Left hindlimb (tissue), 1 donor: ENCODE results near the gene WDR73.
"Not testable (repeated sequence)": the region's sequence is repeated elsewhere in the genome, so short reads cannot be mapped to it uniquely, and the experiment has no call there.

ENCODE experiments used
- DNase-seq: peaks from one replicate; pipeline ENCODE4 v3.0.0-alpha.2; 2018

Gene WDR73

DNA sequence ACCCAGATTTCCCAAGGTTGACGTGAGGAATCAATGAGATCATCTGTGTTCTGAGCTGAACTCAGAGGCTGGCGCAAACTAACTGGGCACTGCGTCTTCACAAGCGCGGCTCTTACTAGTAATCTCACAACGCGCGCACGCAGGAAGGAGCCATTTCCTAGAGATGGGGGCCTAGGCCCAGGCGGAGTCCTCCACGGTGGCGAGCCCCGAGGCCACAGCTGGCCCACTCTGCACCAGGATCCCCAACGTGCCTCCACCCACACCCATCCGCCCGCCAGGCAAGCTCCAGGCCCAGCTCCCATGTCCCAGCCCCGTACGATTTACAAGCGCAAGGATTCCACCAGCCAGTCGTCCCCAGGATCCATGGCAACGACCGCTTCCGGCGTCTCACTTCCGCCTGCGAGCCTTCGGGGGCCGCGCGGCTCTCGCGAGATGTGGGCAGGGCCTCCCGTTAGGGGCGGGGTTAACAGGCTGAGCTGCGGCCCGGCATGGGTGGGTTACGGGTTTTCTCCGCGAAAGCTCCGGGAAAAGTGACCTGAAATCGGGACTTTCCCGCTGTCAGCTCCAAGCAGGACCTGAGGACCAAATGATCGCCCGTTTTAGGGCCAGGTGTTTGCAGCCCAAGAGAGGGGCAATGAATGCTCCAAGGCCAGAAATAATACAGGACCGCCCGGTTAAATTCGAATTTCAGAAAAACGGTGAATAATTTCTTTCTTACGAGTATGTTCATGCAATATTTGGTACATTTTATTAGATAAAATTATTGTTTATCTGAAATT, at the start of gene WDR73:
Gene WDR73, minus strand, starts transcription at position 374 of the 779 bp plus-strand sequence. Its CDS starts 9 bp downstream, at position 365.
- DNase-seq, result peak; percentile 98

DNA sequence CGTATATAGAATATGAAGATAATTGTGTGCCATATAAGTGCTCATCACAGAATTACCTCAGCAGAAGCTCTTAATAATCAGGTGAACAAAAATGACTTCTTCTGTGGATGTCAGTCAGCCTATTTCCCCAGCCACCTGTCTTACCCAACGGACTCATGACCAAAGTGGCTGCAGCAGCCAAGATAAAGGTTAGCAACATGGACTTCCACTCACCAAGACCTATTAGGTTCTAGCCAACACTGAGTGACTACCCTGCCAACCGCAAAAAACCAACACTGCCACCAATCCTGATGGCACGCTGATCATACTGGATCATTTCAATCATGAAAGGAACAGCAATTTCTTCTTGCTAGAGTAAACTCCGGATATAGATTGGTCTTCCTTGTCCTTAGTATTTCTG, 49.7 kb upstream of the WDR73 start:
- no peak for DNase-seq

DNA sequence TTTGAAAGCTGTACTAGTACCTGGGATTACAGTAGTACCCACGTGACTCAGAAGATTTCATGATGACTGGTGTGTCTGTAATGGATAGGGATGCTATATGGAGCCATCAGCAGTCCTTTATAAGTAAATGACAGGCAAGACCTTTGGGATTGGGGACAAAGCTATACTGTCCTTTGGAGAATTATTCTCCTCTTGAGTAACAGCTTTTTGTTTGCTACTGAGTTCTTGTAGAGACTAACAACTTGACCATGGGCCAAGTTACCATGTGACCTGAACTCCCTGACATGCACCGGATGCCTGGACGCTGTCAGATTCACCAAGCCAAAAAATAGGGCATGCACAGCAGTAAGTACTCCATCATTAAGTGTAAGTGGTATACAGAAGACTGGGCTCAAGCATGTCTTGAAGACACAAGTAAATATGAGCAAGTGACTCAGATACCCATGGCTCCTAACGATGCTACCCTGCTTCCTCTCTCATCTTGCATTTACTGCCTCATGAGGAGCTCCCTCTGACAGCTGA, 48.9 kb upstream of the WDR73 start:
- no peak for DNase-seq

DNA sequence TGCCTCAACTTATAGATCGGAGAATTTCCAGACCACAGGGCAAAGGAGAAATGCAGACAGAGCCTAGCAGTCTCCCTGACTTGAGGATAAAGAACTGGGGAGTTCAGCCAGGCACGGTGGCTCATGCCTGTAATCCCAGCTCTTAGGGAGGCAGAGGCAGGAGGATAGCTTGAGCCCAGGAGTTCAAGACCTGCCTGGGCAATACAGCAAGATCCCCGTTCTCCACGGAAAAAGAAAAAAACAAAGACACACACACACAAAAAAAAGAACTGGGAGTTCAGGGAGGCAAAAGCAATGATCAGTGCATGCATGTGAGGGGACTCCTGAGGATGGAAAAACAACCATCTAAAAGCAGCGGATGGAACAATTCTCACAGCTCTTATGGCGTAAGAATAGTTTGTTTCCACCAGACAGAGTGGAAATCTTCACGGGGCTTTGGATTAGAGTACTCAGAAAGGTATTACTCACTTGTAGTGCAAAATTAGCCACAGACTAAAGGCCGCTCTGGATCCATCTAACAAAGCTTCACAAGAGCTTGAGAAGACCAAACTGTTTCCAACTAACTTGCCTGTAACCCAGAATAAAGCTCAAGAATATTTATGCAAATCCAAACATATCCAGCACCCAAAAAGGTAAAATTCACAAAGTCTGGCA, 45.6 kb upstream of the WDR73 start:
- DNase-seq, result no peak

DNA sequence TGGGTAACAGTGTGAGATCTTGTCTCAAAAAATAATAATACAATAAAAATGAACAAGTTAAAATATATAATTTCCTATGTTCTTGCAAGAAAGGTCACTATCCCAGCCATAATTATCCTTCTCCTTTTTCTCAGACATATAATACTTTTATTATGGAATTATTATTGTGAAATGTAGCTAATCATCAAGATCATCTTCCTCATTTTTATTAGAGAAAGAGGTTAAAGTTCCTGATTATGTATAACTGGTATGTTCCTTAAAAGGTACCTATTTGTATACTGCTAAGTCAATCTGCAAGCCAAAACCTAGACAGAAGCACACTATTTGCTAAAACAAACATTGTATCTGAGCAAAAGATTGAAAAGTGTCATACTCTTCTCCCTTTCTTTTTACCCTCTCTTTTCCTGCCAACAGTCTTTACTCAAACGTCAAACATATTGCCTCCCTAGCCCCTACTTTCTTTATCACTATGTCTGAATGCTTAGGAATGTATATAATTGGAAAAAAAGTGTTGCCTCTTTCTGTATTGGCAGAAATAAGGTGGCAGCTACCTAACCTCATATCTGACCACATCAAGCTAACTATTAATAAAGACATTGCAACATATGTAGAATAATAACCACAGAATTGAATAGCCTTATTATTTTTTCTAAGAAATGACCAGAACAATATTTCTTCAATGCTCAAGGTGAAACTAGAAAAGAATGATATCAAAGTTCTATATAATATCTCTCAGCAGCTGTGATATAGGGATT, 43.3 kb upstream of the WDR73 start:
- no peak for DNase-seq

DNA sequence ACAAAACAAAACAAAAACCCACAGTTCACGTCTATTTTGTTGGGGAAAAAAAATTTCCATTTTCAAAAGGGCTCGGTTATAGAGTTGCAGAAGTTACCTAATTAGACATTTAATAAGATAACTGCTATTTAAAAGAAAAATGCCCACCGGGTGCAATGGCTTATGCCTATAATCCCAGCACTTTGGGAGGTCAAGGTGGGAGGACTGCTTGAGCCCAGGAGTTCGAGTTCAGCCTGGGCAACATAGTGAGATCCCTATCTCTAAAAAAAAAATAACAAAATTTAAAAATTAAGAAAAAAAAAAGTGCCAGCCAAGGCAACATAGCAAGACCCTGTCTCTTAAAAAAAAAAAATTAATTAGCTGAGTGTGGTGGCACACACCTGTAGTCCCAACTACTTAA, 42.7 kb upstream of the WDR73 start:
- DNase-seq, result no peak

DNA sequence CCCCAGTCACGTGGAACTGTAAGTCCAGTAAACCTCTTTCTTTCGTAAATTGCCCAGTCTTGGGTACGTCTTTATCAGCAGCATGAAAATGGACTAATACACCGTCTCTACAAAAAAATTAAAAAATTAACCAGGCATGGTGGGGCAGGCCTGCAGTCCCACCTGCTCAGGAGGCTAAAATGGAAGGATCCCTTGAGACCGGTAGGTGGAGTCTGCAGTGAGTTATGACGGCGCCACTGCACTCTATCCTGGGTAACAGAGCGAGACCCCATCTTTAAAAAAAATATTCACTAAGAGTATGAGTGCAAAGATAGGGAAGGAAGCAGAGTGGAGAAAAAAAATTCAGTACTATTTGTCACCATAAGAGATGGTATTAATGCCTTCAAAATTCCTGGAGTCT, 36.3 kb upstream of the WDR73 start:
- no peak for DNase-seq

DNA sequence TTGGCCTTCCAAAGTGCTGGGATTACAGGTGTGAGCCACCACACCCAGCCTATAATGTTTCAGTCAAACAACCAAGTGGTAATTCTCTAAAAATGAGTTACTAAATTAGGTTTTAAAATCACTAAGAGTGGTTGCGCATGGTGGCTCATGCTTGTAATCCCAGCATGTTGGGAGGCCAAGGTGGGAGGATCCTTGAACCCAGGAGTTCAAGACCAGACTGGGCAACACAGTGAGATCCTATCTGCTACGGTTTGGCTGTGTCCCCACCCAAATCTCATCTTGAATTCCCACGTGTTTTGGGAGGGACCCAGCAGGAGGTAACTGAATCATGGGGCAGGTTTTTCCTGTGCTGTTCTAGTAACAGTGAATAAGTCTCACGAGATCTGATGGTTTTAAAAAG, 35.8 kb upstream of the WDR73 start:
- DNase-seq, result no peak

DNA sequence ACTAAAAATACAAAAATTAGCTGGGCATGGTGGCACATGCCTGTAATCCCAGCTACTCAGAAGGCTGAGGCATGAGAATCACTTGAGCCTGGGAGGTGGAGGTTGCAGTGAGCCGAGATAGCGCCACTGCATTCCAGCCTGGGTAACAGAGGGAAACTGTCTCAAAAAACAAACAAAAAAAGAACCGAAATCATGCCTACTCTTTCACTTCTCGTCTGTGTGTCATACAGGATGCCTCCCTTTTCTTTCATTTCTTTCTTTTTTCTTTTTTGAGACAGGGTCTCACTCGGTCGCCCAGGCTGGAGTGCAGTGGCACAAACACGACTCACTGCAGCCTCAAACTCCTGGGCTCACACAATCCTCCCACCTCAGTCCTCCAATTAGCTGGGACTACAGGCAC, 32.4 kb upstream of the WDR73 start:
- DNase-seq, result not testable (repeated sequence)

DNA sequence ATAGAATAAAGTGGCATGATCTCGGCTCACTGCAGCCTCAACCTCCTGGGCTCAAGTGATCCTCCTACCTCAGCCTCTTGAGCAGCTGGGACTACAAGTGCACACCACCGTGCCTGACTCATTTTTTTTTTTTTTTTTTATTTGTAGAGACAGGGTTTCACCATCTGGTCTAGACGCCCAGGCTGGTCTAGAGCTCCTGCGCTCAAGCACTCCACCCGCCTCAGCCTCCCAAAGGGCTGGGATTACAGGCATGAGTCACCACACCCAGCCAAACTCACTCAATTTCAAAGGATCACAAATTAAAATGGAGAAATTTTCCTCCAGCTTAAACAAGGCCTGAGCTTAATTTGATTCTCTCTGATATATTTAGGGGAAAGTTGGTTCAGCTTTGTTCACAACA, 31.2 kb upstream of the WDR73 start:
- DNase-seq, result no peak

DNA sequence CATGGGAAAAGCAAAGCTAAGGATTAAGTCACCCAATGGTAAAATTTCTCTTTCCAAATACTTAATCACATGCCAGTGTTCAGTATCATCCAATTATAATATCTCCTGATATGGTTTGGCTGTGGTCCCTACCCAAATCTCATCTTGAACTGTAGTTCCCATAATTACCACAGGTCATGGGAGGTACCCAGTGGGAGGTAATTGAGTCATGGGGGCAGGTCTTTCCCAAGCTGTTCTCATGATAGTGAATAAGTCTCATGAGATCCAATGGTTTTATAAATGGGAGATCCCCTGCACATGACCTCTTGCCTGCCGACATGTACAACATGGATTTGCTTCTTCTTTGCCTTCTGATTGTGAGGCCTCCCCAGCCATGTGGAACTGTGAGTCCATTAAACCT, 30.0 kb upstream of the WDR73 start:
- no peak for DNase-seq

DNA sequence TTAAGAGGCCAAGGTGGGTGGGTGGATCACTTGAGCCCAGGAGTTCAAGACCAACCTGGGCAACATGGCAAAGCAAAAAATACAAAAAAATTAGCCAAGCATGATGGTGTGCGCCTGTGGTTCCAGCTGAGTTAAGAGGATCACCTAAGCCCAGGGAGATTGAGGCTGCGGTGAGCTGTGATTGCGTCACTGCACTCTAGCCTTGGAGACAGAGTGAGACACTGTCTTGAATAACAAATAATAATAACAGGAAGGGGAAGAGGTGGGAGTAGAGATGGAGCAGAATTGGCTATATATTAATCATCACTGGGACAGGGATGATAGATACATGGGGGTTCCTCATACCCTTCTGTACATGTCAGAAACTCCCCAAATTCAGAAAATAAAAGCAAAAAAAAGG, 27.7 kb upstream of the WDR73 start:
- no peak for DNase-seq

DNA sequence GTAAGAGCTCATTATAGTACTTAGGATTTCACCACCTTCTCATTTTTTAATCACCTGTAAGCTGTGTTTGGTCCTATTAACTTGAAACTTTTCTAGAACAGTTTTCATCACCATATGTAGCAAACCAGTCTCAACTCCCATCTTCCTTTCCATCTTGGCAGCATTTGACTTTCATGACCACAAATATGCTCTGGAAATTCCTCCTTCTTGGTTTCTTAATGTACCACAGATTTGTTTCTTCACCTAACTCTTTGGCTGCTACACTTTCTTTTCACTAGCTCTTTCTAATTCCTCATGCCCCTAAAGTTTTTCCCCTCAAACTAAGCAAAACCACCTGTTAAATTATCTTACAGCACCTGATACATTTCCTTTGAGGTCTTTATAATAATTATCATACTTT, 17.1 kb upstream of the WDR73 start:
- no peak for DNase-seq

DNA sequence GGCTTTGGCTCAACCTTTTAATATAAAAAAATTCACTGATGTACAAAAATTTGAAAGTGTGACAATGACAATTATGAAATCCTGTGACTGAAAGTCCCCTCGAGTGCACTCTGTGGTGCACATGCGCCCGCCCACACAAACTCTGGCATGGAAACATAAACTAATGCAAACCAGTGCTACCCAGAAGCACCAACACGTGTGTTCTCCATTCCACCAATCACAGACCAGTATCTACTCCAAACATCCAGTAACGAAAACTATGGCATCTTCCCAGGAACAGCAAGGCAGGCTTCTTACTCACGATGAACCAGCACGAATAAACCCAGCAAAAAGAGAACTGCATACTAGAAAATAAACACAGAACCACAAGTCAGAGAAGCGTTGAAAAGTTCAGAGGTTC, 15.6 kb upstream of the WDR73 start:
- no peak for DNase-seq

DNA sequence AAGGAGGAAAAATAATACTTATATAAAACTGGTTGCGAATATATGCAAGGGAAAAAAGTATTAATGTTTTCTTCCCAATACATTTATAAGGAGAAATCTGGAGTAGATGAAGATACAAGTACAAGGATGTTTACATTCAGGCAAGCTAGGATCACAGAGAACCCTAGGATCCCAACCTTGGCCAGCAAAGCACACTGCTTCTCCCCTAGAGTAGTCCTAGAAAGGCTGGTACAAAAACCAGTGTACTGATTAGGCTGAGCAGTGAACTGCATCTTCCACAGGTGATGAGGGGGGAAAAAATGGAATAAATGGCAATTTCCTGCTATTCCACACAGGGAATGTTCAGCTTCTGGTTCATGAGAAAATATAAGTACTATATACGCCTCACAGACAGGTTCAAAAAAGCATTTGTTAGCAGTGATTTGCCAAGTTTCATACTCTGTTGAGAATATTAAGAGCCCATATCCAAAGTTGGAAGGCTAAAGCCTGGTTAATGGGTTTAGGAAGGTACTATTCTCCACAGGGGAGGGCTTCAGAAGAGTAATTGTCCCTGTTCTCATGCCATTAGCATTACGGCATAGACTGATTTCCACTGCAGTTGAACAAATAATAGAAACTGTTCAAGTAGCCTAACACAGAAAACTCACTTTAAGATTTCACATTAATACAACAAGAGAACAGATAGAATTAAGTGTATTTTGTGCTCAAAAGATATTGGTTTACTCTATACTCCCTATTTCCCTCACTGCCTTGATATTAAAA, 14.3 kb upstream of the WDR73 start:
- no peak for DNase-seq

DNA sequence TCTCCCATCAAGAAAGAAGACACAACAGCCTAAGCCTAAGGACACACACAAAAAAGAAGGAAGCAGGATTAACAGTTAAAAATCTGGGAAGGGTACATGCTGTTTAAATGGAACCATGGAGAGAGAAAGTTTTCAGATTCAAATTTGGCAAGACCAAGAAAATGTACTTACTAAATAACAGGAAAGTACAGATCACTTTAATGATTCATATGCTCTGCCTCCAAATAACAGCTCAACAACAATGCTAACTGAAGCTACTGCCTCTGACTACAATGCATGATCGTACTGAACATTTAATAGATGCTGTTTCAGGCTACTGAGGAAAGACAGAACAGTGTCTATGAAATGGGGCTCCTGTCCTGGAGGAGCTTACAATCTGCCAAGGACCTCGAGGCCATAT, 12.3 kb upstream of the WDR73 start:
- DNase-seq, result no peak

DNA sequence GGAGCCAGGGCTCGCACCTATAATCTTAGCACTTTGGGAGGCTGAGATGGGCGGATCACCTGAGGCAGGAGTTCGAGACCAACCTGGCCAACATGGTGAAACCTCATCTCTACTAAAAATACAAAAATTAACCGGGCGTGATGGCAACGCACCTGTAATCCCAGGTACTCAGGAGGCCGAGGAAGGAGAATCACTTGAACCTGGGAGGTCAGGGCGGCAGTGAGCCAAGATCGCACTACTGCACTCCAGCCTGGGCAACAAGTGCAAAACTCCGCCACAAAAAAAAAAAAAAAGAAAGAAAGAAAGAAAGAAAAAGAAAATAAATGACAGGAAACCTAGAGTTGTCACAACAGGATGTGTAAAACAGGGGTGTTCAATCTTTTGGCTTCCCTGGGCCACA, 6.9 kb upstream of the WDR73 start:
- DNase-seq, result no peak

DNA sequence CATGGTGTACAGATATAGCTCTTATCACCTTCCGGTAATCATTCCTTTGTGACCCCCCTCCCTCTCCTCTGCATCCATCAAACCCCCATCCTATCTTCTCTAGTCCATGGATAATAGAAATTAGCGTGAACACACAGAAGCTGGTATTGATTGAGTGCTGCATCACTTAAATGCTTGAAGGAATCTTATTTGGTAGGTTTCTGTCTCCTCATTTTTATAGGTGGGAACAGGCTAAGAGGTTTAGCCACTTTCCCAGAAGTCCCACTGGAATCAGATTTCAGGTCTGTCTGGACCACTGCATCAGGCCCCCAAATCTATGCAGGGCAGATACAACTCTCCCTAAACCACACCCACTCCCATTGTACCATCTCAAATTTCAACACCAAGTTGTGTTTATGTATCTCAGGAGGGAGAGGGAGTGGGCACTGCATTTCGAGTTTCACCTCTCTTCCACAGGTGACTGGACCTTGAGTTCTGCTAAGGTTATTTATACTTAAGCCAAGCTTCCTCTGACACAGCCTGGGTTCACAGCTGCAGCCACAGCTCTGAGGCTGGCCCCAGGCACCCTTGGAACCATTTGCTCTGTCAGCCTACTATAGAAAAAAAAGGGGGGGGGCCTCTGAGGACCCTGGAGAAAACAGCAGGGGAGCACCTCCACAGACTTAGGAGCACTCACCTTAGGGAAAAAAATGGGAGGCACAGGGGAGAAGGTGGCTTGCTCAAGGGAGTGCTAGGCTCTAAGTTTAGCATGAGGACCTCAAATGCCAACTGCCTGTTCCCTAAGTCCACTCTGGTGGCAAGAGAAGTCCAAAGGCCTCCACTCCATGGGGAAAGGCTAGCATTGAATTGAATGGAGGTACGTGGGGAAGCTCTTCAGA, 6.1 kb upstream of the WDR73 start:
- no peak for DNase-seq

DNA sequence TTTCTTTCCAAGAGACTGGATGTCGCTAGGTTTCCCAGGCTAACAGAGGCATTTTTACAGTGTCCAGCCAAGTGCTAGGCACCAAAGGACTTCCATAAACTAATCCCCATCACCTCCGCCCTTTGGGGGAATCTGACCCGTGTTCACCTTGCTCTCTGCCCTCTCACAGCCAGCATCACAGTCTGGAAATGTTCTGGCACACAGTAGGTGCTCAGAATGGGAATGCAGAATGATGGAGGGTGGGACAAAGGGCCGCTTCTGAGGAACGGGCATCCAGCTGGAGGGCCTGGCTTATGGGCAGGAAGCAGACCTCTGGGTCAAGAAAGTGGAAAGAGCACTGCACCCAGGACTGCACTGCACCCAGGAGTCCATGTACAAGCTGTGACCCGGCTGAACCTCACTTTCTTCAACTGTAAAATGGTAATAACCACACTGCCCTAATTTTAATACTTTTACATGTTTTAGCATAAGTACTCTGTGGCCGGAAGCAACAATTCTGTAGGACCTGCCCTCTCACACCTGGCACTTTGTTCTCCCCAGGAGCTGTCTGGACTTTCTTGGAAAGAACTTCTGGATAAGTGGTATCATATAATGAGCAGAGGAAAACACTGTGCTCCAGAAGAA, 4.8 kb upstream of the WDR73 start:
- no peak for DNase-seq

DNA sequence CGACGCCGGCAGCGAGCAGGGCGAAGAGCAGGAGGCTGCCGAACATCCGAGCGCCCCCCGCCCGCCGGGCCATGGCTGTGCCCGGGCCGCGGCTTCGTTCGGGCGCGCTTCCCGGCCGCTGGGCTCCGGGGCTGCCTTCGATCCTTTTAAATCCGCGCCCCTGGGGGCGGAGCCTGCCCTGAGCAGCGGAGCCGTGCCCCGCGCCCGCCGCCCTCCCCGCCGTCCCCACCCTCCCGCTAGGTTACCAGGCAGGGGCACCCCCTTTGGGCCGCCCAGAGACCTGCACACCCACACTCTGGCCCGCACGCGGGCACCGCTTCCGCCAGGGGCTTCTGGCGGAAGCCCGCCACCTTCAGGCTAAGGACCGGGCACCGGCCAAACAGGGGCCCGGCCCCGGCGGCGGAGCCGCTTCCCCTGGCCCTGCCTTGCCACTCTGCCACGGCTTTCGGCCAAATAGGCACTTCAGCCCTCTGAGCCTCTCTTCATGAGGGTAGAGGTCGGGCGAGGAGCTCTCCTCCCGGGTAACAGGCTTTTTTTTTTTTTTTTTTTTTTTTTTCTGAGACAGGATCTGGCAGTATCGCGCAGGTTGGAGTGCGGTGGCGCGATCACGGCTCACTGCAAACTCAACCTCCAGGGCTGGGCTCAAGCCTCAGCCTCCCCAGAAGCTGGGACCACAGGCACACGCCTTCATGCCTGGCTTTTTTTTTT, 4.2 kb upstream of the WDR73 start, which contains the start of gene NMB:
Gene NMB, minus strand, starts transcription at position 120 of the 708 bp plus-strand sequence. Its CDS starts 47 bp downstream, at position 73.
- DNase-seq, result peak; percentile 85

DNA sequence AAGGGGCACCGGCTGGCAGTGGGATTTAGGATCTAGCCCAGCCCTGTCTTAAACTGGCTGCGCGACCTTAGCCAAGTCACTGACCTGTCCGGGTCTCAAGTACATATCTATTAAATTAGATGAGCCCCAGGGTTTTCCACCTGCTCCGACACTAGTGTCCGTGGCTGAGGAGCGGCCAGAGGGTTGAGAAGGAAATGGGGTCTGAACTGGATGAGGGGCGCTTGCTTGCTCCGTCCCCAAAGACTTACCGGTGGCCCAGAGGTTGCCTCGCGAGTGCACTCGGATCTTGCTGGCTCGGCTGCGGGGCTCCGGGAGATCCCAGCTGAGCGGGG, 3.6 kb upstream of the WDR73 start:
- no peak for DNase-seq
